HL-60 (cell line): Measurements from ENCODE around the gene TMEM129.

ENCODE experiments used
- DNase-seq, 2 experiments: peaks; one replicate each; pipeline ENCODE4 v3.0.0-alpha.2; 2010 to 2020; ENCODE audit warnings: low read depth in 1 of 2, low spot score in 1 of 2
- H3K27ac ChIP-seq: fragments of 250-450 bp; sonication (Bioruptor Pico); replicated peaks from 2 replicates; pipeline ENCODE4 v1.5.1; 2020; ENCODE audit warnings: mild to moderate bottlenecking, moderate library complexity
- H3K27me3 ChIP-seq: fragments of 250-450 bp; sonication (Bioruptor Pico); 2 replicates; pipeline ENCODE4 v1.5.1; 2021; ENCODE audit warnings: mild to moderate bottlenecking, moderate library complexity; ENCODE audit not compliant: insufficient read depth, poor library complexity, severe bottlenecking
- H3K4me3 ChIP-seq: replicated peaks from 2 replicates; pipeline ENCODE4 v1.5.1; 2011; ENCODE audit warnings: mild to moderate bottlenecking, control low read depth, low read length; ENCODE audit not compliant: insufficient read depth
- GABPA ChIP-seq: IDR thresholded peaks from 2 replicates; pipeline ENCODE4 v1.6.1; 2012; ENCODE audit warnings: low read depth
- POLR2AphosphoS5 ChIP-seq: IDR thresholded peaks from 2 replicates; pipeline ENCODE4 v1.6.1; 2012; ENCODE audit warnings: low read depth
- SPI1 ChIP-seq: IDR thresholded peaks from 2 replicates; pipeline ENCODE4 v1.6.1; 2012; ENCODE audit warnings: low read depth, mild to moderate bottlenecking, borderline replicate concordance
- TF ChIP-seq, protein P1 (sequence below): IDR thresholded peaks from 2 replicates; pipeline ENCODE4 v1.6.1; 2012; ENCODE audit warnings: low read depth; ENCODE audit not compliant: insufficient replicate concordance
- TF ChIP-seq, protein P2 (sequence below): IDR thresholded peaks from one replicate; pipeline ENCODE4 v1.5.1; 2011; ENCODE audit warnings: low read length, control low read depth, inconsistent platforms; ENCODE audit not compliant: insufficient read depth

Gene TMEM129

GRCh38 chr4:1743975-1744374 is 22.9 kb upstream of the TMEM129 start:
- no peak for DNase-seq
- peak; percentile 45; the same call in 1 of the 2 replicates for TF ChIP-seq POLR2AphosphoS5
- no peak for TF ChIP-seq SPI1
- H3K27ac ChIP-seq, result no peak overlapping the region
- H3K4me3 ChIP-seq, result no peak overlapping the region
- H3K27me3 ChIP-seq, result no peaks in the 10 kb centered on the region

DNA sequence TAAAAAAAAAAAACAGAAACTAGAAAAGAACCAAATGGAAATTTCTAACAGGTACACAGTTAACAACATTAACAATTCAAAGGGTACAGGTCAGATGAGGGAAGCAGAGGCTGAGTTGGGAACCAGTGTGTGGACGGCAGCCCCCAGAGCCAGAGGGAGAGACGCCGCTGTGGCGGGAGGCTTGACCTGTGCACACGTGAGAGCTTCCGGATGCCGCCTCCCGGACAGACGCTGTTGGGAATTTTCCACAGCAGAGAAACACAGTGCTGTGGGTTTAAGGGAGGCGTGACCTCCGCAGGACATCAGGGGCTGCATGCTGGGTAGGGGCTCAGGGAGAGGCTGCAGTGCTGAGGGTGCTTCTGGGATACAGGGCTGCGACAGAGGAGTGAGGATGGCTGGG is 22.4 kb upstream of the TMEM129 start:
- DNase-seq, result no peak
- TF ChIP-seq, protein P1, sequence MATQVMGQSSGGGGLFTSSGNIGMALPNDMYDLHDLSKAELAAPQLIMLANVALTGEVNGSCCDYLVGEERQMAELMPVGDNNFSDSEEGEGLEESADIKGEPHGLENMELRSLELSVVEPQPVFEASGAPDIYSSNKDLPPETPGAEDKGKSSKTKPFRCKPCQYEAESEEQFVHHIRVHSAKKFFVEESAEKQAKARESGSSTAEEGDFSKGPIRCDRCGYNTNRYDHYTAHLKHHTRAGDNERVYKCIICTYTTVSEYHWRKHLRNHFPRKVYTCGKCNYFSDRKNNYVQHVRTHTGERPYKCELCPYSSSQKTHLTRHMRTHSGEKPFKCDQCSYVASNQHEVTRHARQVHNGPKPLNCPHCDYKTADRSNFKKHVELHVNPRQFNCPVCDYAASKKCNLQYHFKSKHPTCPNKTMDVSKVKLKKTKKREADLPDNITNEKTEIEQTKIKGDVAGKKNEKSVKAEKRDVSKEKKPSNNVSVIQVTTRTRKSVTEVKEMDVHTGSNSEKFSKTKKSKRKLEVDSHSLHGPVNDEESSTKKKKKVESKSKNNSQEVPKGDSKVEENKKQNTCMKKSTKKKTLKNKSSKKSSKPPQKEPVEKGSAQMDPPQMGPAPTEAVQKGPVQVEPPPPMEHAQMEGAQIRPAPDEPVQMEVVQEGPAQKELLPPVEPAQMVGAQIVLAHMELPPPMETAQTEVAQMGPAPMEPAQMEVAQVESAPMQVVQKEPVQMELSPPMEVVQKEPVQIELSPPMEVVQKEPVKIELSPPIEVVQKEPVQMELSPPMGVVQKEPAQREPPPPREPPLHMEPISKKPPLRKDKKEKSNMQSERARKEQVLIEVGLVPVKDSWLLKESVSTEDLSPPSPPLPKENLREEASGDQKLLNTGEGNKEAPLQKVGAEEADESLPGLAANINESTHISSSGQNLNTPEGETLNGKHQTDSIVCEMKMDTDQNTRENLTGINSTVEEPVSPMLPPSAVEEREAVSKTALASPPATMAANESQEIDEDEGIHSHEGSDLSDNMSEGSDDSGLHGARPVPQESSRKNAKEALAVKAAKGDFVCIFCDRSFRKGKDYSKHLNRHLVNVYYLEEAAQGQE, result no peak
- Histone ChIP-seq H3K4me3 (no peak overlapping the region), H3K27me3 (no peaks in the 10 kb centered on the region), H3K27ac (no peak overlapping the region)

- Histone ChIP-seq H3K4me3 (no peak overlapping the region), H3K27me3 (no peaks in the 10 kb centered on the region), H3K27ac (no peak overlapping the region)
- no peak for DNase-seq
- no peak for TF ChIP-seq GABPA
- no peak for TF ChIP-seq SPI1
- TF ChIP-seq, protein P1, result no peak
- TF ChIP-seq, protein P2, sequence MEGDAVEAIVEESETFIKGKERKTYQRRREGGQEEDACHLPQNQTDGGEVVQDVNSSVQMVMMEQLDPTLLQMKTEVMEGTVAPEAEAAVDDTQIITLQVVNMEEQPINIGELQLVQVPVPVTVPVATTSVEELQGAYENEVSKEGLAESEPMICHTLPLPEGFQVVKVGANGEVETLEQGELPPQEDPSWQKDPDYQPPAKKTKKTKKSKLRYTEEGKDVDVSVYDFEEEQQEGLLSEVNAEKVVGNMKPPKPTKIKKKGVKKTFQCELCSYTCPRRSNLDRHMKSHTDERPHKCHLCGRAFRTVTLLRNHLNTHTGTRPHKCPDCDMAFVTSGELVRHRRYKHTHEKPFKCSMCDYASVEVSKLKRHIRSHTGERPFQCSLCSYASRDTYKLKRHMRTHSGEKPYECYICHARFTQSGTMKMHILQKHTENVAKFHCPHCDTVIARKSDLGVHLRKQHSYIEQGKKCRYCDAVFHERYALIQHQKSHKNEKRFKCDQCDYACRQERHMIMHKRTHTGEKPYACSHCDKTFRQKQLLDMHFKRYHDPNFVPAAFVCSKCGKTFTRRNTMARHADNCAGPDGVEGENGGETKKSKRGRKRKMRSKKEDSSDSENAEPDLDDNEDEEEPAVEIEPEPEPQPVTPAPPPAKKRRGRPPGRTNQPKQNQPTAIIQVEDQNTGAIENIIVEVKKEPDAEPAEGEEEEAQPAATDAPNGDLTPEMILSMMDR, result no peak
- TF ChIP-seq POLR2AphosphoS5, result no peak; the same call in 1 of the 2 replicates
Measured at GRCh38 chr4:1741208-1741607, 20.1 kb upstream of the TMEM129 start.

GRCh38 chr4:1740021-1740545 is 19.0 kb upstream of the TMEM129 start:
- TF ChIP-seq GABPA (no peak), POLR2AphosphoS5 (no peak), SPI1 (no peak)
- TF ChIP-seq, protein P2, result no peak
- TF ChIP-seq, protein P1, result no peak
- DNase-seq, result no peak
- Histone ChIP-seq H3K27me3 (no peaks in the 10 kb centered on the region), H3K4me3 (no peak overlapping the region), H3K27ac (no peak overlapping the region)
